Skeletal muscle satellite cell (primary cell): Measurements from ENCODE around the gene DZANK1. TPM values are rescaled to one million over a fixed set of nuclear protein-coding genes. Genes with fewer than 3 reads are reported as not detected.
"Not testable (repeated sequence)": the region's sequence is repeated elsewhere in the genome, so short reads cannot be mapped to it uniquely, and the experiment has no call there.

Source experiments
- H3K27me3 ChIP-seq: 2 replicates; pipeline ENCODE4 v1.7.0; 2013; ENCODE audit warnings: low read length; ENCODE audit not compliant: control insufficient read depth, insufficient read depth
- H3K36me3 ChIP-seq: 2 replicates; pipeline ENCODE4 v1.7.0; 2013; ENCODE audit warnings: mild to moderate bottlenecking, control low read depth, low read length; ENCODE audit not compliant: insufficient read depth
- H3K4me1 ChIP-seq: 2 replicates; pipeline ENCODE4 v1.7.0; 2013; ENCODE audit warnings: low read length; ENCODE audit not compliant: control insufficient read depth, insufficient read depth
- H3K4me2 ChIP-seq: 2 replicates; pipeline ENCODE4 v1.7.0; 2013; ENCODE audit warnings: mild to moderate bottlenecking, low read length
- H3K4me3 ChIP-seq: 2 replicates; pipeline ENCODE4 v1.7.0; 2013; ENCODE audit warnings: low read length
- H3K9ac ChIP-seq: 2 replicates; pipeline ENCODE4 v1.7.0; 2013; ENCODE audit warnings: mild to moderate bottlenecking, low read depth, low read length, moderate library complexity
- H3K9me3 ChIP-seq: replicated peaks from 2 replicates; pipeline ENCODE4 v1.7.0; 2013; ENCODE audit warnings: mild to moderate bottlenecking, control low read depth, low read length
- total RNA-seq: library from RNA; depleted of rRNA; stranded (reverse); fragments of >200 nt; gene quantifications from 2 replicates; pipeline ENCODE4 v1.2.3, GENCODE V29; 2012; rRNA removed

The DZANK1 gene
- 1.0 and 1.7 TPM in 2 replicates for total RNA-seq

- Histone ChIP-seq H3K9ac (peak within 1 kb of the TSS; percentile 86), H3K36me3 (peaks cover 17% of the 10 kb centered on the region), H3K9me3 (no peaks in the 10 kb centered on the region), H3K4me2 (peak within 1 kb of the TSS; percentile 81), H3K4me3 (peak within 1 kb of the TSS; percentile 96), H3K4me1 (peaks cover 15% of the 10 kb centered on the region), H3K27me3 (no peaks in the 10 kb centered on the region)
These were observed at the start of gene DZANK1, which contains the start of gene POLR3F for GRCh38 chr20:18466894-18467730. TSS of gene DZANK1 (minus strand) at chr20:18467030. CDS start at chr20:18465358, 1,672 bp downstream. TSS of gene POLR3F (plus strand) at chr20:18467390. CDS start at chr20:18467507, 117 bp downstream.

- no peaks in the 10 kb centered on the region for H3K9me3 ChIP-seq
- H3K4me1 ChIP-seq = no peaks in the 10 kb centered on the region
- H3K27me3 ChIP-seq = no peaks in the 10 kb centered on the region
- H3K4me3 ChIP-seq = no peak overlapping the region
- peaks cover 27% of the 10 kb centered on the region for H3K36me3 ChIP-seq
- H3K9ac ChIP-seq = no peak overlapping the region
- no peak overlapping the region for H3K4me2 ChIP-seq
These were observed 49.1 kb upstream of the DZANK1 start for GRCh38 chr20:18515973-18516372.

DNA sequence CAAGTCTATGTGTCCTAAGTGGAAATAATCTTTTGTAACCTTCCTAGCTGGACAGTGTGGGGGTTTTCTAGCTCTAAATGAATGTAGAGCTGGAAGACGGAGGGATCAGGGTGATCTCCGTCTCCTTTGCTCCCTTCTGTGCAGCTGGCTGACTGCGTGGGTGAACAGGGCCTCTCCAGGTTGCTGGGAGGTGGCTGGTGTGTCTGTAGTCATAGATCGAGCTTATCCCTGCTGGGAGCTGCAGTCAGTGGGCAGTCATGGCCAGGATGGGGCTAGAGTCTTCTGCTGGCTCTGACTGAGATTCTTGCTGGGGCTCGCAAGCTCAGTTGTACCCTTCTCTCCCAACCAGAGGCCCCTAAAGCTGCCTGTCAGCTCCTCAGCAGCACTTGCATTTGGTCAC, 47.3 kb upstream of the DZANK1 start:
- Histone ChIP-seq H3K4me2 (no peak overlapping the region), H3K9me3 (no peaks in the 10 kb centered on the region), H3K36me3 (peaks cover 40% of the 10 kb centered on the region), H3K9ac (no peak overlapping the region), H3K27me3 (no peaks in the 10 kb centered on the region), H3K4me1 (no peaks in the 10 kb centered on the region), H3K4me3 (no peak overlapping the region)

DNA sequence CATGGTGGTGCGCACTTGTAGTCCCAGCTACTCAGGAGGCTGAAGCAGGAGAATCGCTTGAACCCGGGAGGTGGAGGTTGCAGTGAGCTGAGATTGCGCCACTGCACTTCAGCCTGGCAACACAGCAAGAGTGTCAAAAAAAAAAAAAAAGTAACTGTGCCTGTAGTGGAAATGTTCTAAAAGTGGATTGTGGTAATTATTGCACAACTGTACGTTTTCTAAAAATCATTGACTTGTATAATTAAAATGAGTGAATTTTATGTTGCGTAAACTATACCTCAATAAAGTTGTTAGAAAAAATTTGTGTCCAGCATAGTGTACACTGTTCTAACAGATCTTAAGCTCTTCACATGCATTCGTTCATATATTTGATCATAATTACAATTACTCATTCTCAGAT, 46.4 kb upstream of the DZANK1 start:
- Histone ChIP-seq H3K27me3 (no peaks in the 10 kb centered on the region), H3K9me3 (no peaks in the 10 kb centered on the region), H3K4me2 (no peak overlapping the region), H3K36me3 (peaks cover 40% of the 10 kb centered on the region), H3K4me1 (peaks cover 4% of the 10 kb centered on the region), H3K9ac (no peak overlapping the region), H3K4me3 (no peak overlapping the region)

DNA sequence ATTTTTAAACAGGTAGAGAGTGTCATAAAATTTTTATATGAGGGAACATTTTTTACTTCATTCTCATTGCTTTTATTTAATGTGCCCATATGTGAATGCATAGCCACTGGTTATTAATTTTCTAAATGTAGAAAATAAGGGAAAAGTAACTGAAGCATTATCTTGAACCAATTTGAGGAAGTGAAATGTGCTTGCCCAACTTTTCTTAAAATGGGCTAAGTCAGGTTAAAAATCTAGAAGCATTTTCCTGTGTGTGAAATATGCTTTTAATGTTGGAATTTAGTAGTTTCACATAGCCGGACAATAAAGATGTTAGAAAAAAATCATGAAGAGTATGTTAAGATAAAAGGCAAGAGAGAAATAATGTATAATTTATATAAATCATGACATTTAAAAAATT, 44.7 kb upstream of the DZANK1 start:
- Histone ChIP-seq H3K4me1 (peaks cover 10% of the 10 kb centered on the region), H3K9ac (no peak overlapping the region), H3K36me3 (peaks cover 40% of the 10 kb centered on the region), H3K27me3 (no peaks in the 10 kb centered on the region), H3K9me3 (no peaks in the 10 kb centered on the region), H3K4me3 (no peak overlapping the region), H3K4me2 (no peak overlapping the region)

DNA sequence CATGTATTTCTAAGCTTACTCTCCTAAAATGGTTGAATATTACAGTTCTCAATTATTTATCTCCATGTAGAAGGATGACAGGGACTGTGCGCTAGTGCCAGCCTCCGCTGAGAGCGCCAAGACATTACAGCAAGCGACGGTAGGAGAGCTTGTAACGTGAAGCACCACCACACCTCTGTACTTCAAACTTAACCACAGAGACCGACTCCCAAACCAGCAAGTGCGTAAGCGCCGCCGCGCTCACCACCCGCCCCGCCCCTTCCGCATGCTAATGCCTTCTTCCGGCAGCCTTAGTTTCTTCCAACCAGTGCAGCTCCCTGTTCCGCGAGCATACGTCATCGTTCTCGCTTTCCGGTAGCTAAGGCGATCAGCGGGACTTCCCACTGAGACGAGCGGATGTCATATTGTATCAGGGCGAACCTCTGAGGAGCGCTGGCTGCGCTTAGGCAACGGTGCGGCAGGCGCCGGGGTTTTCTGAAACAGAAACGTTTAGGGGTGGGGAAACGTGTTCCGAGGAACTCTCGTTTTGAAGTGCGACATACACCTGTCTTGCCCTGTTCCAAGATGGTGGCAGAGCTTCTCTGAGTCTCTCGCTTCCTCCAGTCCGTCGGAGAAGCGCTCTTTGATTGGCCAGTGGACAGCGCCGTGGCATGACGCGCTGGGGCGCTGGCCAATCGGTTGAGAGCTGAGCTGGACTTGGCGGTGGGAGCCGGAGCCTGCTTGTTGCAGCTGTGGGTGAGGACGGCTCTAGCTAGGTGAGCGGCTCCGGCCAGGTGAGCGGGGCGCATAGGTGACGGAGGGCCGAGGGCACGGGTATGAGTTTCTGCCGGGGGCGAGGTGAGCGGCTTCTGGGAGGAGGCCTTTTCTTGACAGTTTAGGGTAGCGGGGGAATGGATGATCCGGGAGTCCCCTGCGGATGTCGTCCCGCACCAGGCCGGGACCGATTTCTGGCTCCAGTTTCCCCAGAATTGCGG, 40.7 kb upstream of the DZANK1 start, which contains the start of gene SEC23B:
Gene SEC23B (plus strand): TSS at position 723 of the 974 bp plus-strand sequence. CDS start 2,896 bp downstream, outside the sequence.
- no peaks in the 10 kb centered on the region for H3K9me3 ChIP-seq
- peak within 1 kb of the TSS; percentile 88 for H3K4me2 ChIP-seq
- peaks cover 7% of the 10 kb centered on the region for H3K27me3 ChIP-seq
- H3K4me3 ChIP-seq = peak within 1 kb of the TSS; percentile 87
- peak within 1 kb of the TSS; percentile 93 for H3K9ac ChIP-seq
- peaks cover 19% of the 10 kb centered on the region for H3K36me3 ChIP-seq
- peaks cover 11% of the 10 kb centered on the region for H3K4me1 ChIP-seq

- peaks cover 11% of the 10 kb centered on the region for H3K4me1 ChIP-seq
- no peaks in the 10 kb centered on the region for H3K9me3 ChIP-seq
- H3K27me3 ChIP-seq = peaks cover 7% of the 10 kb centered on the region
- peak overlapping the region; percentile 88 for H3K4me2 ChIP-seq
- H3K9ac ChIP-seq = peak overlapping the region; percentile 93
- peaks cover 17% of the 10 kb centered on the region for H3K36me3 ChIP-seq
- H3K4me3 ChIP-seq = peak overlapping the region; percentile 87
These were observed 39.9 kb upstream of the DZANK1 start for GRCh38 chr20:18506744-18507143.

DNA sequence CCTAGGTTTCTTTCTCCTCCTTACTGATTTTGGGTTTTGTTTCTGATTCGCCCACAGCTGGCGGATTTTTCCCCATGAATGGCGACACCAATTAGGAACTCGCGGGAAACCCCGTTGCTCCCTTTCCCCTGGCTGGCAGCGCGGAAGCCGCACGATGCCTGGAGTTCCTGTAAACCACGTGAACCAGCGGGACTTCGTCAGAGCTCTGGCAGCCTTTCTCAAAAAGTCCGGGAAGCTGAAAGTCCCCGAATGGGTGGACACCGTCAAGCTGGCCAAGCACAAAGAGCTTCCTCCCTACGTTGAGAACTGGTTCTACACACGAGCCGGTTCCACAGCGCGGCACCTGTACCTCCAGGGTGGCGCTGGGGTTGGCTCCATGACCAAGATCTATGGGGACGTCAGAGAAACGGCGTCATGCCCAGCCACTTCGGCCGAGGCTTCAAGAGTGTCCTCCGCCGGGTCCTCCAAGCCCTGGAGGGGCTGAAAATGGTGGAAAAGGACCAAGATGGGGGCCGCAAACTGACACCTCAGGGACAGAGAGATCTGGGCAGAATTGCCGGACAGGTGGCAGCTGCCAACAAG, 37.7 kb upstream of the DZANK1 start:
- peaks cover 7% of the 10 kb centered on the region for H3K27me3 ChIP-seq
- H3K4me1 ChIP-seq = peaks cover 11% of the 10 kb centered on the region
- H3K9ac ChIP-seq = no peak overlapping the region
- peaks cover under 1% of the 10 kb centered on the region for H3K36me3 ChIP-seq
- no peak overlapping the region for H3K4me2 ChIP-seq
- H3K9me3 ChIP-seq = no peaks in the 10 kb centered on the region
- no peak overlapping the region for H3K4me3 ChIP-seq

- not testable (repeated sequence) for H3K27me3 ChIP-seq, H3K4me2 ChIP-seq, H3K9ac ChIP-seq, H3K9me3 ChIP-seq, H3K4me3 ChIP-seq, H3K4me1 ChIP-seq, H3K36me3 ChIP-seq
These were observed 34.8 kb upstream of the DZANK1 start for GRCh38 chr20:18501672-18502071.

- peak overlapping the region; percentile 79 for H3K9ac ChIP-seq
- peaks cover 7% of the 10 kb centered on the region for H3K36me3 ChIP-seq
- no peak overlapping the region for H3K4me3 ChIP-seq
These were observed 30.8 kb upstream of the DZANK1 start for GRCh38 chr20:18497603-18498002.

More at GRCh38 chr20:18497603-18498002, 30.8 kb upstream of the DZANK1 start:
- H3K4me2 ChIP-seq = peak overlapping the region; percentile 78
- no peaks in the 10 kb centered on the region for H3K27me3 ChIP-seq
- H3K9me3 ChIP-seq = no peaks in the 10 kb centered on the region
- H3K4me1 ChIP-seq = peaks cover 9% of the 10 kb centered on the region
